CD4-positive, alpha-beta T cell treated with Interleukin-21 for 1 hour (primary cell): ENCODE data around the gene MOAP1.
A peak's percentile ranks its signal among the peaks of the same experiment; 100 is the strongest.
"Not testable (repeated sequence)": the region's sequence is repeated elsewhere in the genome, so short reads cannot be mapped to it uniquely, and the experiment has no call there.

Experiments
- DNase-seq: peaks from one replicate; pipeline ENCODE4 v3.0.0-alpha.2; 2020

MOAP1 gene

DNA sequence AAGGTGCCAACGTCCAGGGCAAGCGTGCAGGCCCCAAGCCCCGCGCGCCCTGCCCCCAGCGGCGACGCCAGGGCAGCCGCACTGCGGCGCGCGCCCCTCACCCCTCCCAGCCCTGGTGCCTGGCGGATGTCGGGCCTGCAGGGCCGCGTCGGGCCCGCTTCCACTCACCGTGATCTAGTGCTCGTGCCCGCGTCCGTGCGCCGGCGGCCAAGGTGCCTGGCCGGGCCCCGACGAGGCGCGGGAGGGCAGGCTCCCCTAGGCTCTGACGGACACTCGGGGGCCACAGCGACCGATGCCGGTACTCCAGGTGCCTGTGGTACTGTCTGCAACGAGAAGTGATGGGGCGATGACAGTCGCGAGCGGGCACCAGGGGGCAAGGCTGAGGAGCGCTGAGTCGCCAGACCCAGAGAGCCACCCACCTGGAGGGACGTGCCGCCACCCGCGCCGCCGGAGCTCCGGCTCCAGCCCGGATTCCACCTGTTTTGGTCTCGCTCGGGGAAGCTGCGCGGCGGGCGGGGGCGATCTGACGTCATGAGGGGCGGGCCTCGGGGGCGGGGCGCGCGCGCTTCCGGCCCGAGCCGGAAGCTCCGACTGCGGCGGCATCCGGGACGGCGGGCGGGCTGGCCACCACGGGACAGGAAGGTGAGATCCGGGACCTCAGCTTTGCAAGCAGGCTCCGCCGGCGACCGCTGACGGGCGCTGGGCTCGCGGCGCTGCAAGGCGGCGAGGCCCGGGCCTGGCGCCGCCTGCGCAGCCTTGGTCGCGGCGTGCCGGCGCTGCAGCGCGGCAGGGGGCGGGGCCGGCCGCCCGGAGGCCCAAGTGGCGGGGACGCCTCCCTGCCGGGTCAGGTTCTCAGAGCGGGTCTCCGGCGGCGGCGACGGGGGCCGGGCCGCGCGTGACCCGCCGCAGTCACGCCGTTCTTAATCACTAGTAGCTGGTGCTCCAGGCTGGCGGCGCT lies at the start of gene MOAP1, which contains the start of gene LYSET:
Gene MOAP1, minus strand, starts transcription at position 507 of the 958 bp plus-strand sequence. CDS start 655 bp downstream, outside the sequence.
Gene LYSET, plus strand, starts transcription at position 927 of the 958 bp plus-strand sequence. CDS start 89 bp downstream, outside the sequence.
- DNase-seq = peak; percentile 94

DNA sequence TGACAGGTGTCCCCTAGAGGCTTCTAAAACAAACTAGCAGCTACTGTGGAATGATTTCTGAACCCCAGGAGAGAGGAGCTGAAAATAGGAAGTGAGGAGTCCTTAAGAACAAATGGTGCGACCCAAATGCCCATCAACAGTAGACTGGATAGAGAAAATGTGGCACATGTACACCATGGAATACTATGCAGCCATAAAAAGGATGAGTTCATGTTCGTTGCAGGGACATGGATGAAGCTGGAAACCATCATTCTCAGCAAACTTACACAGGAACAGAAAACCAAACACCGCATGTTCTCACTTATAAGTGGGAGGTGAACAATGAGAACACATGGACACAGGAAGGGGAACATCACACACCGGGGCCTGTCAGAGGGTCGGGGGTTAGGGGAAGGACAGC lies 48.4 kb upstream of the MOAP1 start:
- DNase-seq = not testable (repeated sequence)

DNA sequence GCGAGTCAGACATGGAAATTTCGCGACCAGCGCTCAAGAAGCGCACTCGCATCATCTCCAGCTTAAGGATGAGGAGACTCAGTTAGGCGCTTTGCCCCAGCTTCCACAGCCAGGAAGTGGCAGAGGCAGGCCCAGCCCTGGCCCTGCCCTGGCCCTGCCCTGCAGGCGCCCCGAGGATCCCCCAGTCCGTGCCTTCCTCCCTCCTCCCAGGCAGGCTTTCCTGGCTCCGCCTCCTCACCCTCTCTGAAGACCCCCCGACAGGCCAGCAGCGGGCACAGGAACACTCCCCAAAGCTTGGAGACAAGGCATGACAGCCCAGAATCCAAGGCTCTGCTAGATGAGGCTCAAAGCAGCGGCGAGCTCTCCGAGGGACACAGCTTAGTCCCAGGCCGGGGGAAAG lies 47.5 kb upstream of the MOAP1 start:
- no peak for DNase-seq

GRCh38 chr14:93231129-93231979 lies 46.7 kb upstream of the MOAP1 start:
- no peak for DNase-seq

GRCh38 chr14:93230539-93230938 lies 45.8 kb upstream of the MOAP1 start:
- no peak for DNase-seq

GRCh38 chr14:93228550-93228949 lies 43.9 kb upstream of the MOAP1 start:
- DNase-seq = no peak

DNA sequence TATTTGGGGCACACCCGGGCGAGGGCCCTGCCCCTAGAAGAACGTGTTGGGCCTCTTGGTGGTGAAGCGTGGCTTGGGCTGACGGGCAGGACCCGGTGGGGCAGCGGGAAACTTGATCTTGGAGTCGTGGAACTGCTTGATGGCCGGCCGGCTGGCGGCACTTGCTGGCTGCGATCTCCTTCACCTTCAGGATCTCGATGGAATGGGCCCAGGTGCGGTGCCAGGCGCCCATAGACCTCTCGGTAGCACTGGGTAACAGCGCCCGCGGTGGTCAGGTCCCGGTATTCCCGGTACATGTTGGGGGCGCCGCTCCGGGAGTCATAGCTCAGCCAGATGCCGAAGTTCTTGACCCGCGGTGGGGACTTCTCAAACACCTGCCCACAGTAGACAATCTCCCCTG lies 38.9 kb upstream of the MOAP1 start:
- no peak for DNase-seq

- DNase-seq = no peak
Observed at GRCh38 chr14:93220509-93220908, 35.8 kb upstream of the MOAP1 start.

DNA sequence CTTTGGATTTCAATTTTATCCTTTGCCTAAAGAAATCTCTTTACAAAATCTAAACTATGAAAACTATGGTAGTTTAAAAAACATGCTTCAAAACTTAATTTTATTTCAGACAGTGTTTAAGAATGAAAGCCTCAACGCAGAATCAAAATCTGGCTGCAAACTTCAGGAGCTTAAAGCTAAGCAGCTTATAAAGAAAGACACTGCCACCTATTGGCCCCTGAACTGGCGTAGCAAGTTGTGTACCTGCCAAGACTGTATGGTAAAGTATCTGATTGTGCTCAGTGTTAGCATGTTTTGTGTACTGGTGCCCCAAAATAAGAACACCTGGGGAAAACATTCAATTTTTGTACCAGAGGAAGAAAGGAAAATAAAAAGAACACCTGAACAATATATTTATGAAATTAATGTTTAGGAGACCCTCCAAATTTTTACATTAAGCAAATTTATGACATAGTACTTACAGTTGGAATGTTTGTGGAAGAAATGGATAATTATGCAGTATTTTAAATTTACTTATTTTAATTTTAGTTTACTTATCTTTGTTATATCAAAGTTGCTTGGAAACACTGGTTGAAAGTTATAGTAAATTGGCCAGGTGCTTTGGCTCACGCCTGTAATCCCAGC lies 34.5 kb upstream of the MOAP1 start:
- DNase-seq = peak; percentile 72

GRCh38 chr14:93214598-93214997 lies 29.9 kb upstream of the MOAP1 start:
- no peak for DNase-seq

- no peak for DNase-seq
Observed at GRCh38 chr14:93212432-93212831, 27.7 kb upstream of the MOAP1 start.

- DNase-seq = peak; percentile 17
Observed at GRCh38 chr14:93207468-93208308, 23.0 kb upstream of the MOAP1 start.

- DNase-seq = peak; percentile 89
Observed at GRCh38 chr14:93206793-93207467, 22.2 kb upstream of the MOAP1 start, which contains the start of the genes GON7 and UBR7. Gene GON7, minus strand, starts transcription at chr14:93207065. Its CDS starts 28 bp downstream, at chr14:93207037. Gene UBR7, plus strand, starts transcription at chr14:93207256. Its CDS starts 36 bp downstream, at chr14:93207292.

DNA sequence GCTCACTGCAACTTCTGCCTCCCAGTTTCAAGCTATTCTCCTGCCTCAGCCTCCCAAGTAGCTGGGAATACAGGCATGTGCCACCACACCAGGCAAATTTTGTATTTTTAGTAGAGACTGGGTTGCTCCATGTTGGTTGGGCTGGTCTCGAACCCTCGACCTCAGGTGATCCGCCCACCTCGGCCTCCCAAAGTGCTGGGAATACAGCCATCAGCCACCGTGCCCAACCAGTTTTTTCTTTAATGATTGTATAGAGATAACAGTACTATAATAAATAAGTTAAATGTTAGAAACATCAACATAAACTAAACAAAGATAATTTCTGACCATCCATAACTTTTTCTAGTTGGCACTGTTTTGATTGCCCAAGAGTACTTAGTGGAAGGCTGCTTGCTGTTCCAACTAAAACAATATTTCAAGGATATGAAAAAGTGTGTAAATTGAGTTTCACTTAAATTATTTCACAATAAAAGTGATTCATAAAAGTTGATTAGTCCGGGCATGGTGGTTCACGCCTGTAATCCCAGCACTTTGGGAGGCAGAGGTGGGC lies 16.5 kb upstream of the MOAP1 start:
- DNase-seq = no peak

DNA sequence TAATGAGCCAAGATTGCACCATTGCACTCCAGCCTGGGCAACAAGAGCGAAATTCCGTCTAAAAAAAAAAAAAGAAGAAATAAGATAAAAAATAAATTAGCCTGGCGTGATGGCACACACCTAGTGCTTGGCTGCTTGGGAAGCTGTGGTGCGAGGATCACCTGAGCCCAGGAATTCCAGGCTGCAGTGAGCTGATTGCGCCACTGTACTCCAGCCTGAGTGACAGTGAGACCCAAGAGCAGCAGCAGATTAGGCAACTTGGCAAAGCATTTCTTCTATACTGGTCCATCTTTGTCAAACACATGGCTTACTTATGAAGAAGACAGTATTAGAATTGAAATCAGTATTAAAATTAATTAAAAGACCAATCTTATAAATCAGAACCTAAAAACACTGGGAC lies 15.9 kb upstream of the MOAP1 start:
- no peak for DNase-seq

GRCh38 chr14:93199031-93199430 lies 14.3 kb upstream of the MOAP1 start:
- no peak for DNase-seq

GRCh38 chr14:93195316-93195999 lies 10.8 kb upstream of the MOAP1 start:
- DNase-seq = no peak

- DNase-seq = no peak
Observed at GRCh38 chr14:93186956-93187355, 2.3 kb upstream of the MOAP1 start.

DNA sequence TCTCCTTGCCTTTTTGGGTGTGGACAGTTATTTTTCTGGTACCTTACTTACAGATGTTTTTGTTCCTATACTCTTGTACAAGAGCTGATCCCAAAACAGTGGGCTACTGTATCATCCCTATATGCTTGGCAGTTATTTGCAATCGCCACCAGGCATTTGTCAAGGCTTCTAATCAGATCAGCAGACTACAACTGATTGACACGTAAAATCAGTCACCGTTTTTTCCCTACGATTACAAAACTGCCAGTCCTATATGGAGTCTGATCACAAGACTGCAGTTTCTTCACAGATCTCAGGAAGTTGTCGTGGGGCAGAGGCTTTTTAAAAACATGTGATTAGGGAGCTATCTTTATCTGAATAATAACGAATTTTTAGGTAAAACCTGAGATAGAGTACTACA lies 1.8 kb upstream of the MOAP1 start:
- no peak for DNase-seq

DNA sequence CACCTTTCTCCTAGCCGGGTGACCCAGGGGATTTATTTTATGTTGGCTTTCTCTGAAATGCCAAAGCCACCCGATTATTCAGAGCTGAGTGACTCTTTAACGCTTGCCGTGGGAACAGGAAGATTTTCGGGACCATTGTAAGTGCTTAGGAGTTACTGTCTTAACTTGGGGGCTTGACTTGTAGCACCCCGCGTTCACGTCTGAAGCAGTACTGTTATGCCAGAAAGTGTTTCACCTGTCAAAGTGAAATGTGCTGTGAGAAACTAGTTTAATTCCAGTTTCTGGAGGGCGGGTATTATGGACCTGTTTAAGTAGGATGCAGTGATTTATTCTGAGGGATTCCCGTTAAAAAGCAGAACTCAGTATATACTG lies 638 bp upstream of the MOAP1 start:
- no peak for DNase-seq
